ENCODE results near the gene CKM.
"Not testable (repeated sequence)": the region's sequence is repeated elsewhere in the genome, so short reads cannot be mapped to it uniquely, and the experiment has no call there.

Gene CKM

DNA sequence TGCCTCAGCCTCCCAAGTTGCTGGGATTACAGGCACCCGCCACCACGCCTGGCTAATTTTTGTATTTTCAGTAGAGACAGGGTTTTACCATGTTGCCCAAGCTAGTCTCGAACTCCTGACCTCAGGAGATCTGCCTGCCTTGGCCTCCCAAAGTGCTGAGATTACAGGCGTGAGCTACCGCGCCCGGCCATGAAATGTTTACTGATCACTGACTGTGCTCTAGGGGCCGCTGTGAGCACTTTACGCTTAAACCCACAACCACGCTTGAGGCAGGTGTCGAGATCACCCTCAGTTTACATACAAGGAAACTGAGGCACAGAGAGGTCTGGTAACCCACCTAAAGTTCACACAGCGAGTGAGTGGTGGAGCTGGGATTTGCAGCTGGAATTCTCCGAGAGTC lies 52.7 kb downstream of the CKM start:
- H3K4me1 ChIP-seq (ENCODE audit: control insufficient read depth, insufficient read depth, low read length, unreplicated experiment); H3K79me2 ChIP-seq (ENCODE audit: control insufficient read depth, insufficient read depth, low read length, unreplicated experiment); H2AFZ ChIP-seq (ENCODE audit: low read length, unreplicated experiment); H3K36me3 ChIP-seq (ENCODE audit: insufficient read depth, low read length); H3K27ac ChIP-seq (ENCODE audit: low read depth, low read length); H3K4me3 ChIP-seq (ENCODE audit: low read depth, low read length); H3K27me3 ChIP-seq (ENCODE audit: insufficient read depth, low read length): not testable (repeated sequence)

DNA sequence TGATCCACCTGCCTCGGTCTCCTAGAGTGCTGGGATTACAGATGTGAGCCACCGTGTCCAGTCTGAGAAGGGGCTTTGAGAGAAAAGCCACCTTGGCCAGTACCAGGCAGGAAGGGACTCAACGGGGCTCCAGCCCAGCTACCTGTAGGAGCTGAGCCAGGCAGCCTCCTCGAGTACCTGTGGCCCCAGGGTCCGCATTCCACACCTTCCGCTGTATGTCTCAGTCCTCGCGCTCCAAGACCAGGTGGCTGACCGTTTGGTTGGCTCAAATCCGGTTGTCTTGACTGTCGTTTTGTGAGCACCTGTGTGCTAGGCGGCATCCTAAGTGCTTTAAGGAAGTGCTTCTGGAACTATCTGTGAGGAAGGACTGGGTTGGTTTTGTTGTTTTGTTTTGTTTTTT lies 55.4 kb downstream of the CKM start:
- H2AFZ ChIP-seq (ENCODE audit: low read length, unreplicated experiment) = no peak overlapping the region
- H3K27me3 ChIP-seq (ENCODE audit: insufficient read depth, low read length) = no peaks in the 10 kb centered on the region
- H3K4me3 ChIP-seq (ENCODE audit: low read depth, low read length) = no peak overlapping the region
- H3K36me3 ChIP-seq (ENCODE audit: insufficient read depth, low read length) = no peaks in the 10 kb centered on the region
- no peaks in the 10 kb centered on the region for H3K4me1 ChIP-seq (ENCODE audit: control insufficient read depth, insufficient read depth, low read length, unreplicated experiment)
- no peaks in the 10 kb centered on the region for H3K79me2 ChIP-seq (ENCODE audit: control insufficient read depth, insufficient read depth, low read length, unreplicated experiment)
- no peak overlapping the region for H3K27ac ChIP-seq (ENCODE audit: low read depth, low read length)

DNA sequence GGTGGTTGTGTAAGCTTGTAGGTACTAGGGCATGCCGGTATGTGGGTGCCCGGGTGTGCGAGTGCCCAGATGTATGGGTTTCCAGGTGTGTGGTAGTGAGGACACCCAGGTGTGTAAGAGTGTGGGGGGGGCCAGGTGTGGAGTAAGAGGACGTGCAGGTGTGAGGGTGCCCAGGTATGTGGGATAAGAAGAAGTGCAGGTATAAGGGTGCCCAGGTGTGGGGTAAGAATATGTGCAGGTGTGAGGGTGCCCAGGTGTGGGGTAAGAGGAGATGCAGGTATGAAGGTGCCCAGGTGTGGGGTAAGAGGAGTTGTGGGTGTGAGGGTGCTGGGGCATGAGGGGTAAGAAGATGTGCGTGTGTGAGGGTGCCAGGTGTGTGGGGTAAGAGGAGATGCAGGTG lies 57.3 kb downstream of the CKM start:
- Histone ChIP-seq H3K36me3 (ENCODE audit: insufficient read depth, low read length) (no peaks in the 10 kb centered on the region), H3K79me2 (ENCODE audit: control insufficient read depth, insufficient read depth, low read length, unreplicated experiment) (no peaks in the 10 kb centered on the region), H3K27me3 (ENCODE audit: insufficient read depth, low read length) (no peaks in the 10 kb centered on the region), H3K4me3 (ENCODE audit: low read depth, low read length) (no peak overlapping the region), H3K27ac (ENCODE audit: low read depth, low read length) (no peak overlapping the region), H2AFZ (ENCODE audit: low read length, unreplicated experiment) (no peak overlapping the region), H3K4me1 (ENCODE audit: control insufficient read depth, insufficient read depth, low read length, unreplicated experiment) (no peaks in the 10 kb centered on the region)

DNA sequence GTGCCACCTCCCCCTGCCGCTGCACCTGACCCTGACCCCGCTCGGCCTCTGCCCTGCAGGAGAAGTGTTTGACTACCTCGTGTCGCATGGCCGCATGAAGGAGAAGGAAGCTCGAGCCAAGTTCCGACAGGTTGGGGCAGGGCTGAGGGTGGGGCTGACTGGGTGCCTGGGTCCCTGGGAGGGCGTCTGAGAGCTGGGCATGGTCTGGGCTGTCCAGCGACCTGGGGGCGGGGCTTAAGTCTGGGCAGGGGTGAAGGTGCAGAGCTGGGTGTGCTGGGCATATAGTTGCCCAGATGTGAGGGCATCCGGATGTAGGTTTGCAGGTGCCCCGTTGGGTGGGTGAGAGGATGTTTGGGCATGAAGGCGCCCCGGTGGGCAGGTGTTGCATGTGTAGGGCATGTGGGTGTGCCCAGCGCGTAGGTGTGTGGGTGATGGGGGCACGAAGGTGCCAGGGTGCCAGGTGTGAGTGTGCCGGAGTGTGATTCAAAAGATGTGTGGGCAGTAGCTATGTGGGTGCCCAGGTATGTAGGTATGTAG lies 57.8 kb downstream of the CKM start:
- Histone ChIP-seq H3K36me3 (ENCODE audit: insufficient read depth, low read length) (no peaks in the 10 kb centered on the region), H3K27ac (ENCODE audit: low read depth, low read length) (no peak overlapping the region), H3K4me1 (ENCODE audit: control insufficient read depth, insufficient read depth, low read length, unreplicated experiment) (no peaks in the 10 kb centered on the region), H2AFZ (ENCODE audit: low read length, unreplicated experiment) (no peak overlapping the region), H3K4me3 (ENCODE audit: low read depth, low read length) (no peak overlapping the region), H3K79me2 (ENCODE audit: control insufficient read depth, insufficient read depth, low read length, unreplicated experiment) (no peaks in the 10 kb centered on the region), H3K27me3 (ENCODE audit: insufficient read depth, low read length) (no peaks in the 10 kb centered on the region)

DNA sequence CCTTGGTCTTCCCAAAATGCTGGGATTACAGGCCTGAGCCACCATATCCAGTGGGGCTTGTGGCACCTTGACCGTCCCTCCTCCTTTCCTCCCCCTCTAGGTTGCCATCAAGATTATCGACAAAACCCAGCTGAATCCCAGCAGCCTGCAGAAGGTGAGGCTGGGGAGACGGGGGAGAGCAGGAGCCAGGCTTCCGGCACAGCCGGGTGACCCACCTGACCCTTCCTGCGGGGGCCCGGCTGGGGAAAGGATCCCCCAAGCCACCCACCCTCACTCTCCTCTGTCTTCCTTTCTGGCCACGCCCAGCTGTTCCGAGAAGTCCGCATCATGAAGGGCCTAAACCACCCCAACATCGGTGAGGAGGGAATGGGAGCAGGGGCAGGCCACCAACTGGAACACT lies 59.7 kb downstream of the CKM start:
- Histone ChIP-seq H3K27me3 (ENCODE audit: insufficient read depth, low read length) (no peaks in the 10 kb centered on the region), H3K4me3 (ENCODE audit: low read depth, low read length) (no peak overlapping the region), H3K27ac (ENCODE audit: low read depth, low read length) (no peak overlapping the region), H3K4me1 (ENCODE audit: control insufficient read depth, insufficient read depth, low read length, unreplicated experiment) (no peaks in the 10 kb centered on the region), H2AFZ (ENCODE audit: low read length, unreplicated experiment) (no peak overlapping the region), H3K79me2 (ENCODE audit: control insufficient read depth, insufficient read depth, low read length, unreplicated experiment) (no peaks in the 10 kb centered on the region), H3K36me3 (ENCODE audit: insufficient read depth, low read length) (no peaks in the 10 kb centered on the region)

DNA sequence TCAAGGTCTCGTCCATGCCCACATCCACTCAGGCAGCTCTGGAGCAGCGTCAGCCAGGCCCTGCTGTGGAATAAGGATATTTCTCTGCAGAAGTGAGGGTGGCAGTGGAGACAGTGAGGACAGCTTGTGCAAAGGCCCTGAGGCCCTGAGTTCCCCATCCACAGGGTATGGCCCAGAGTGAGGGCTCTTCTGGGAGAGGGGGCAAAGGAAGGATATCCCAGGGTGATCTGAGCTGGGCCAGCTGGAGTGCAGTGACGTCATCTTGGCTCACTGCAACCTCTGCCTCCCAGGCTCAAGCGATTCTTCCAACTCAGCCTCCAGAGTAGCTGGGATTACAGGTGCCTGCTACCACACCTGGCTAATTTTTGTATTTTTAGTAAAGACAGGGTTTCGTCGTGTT lies 60.1 kb downstream of the CKM start:
- no peak overlapping the region for H3K27ac ChIP-seq (ENCODE audit: low read depth, low read length)
- no peaks in the 10 kb centered on the region for H3K36me3 ChIP-seq (ENCODE audit: insufficient read depth, low read length)
- H3K79me2 ChIP-seq (ENCODE audit: control insufficient read depth, insufficient read depth, low read length, unreplicated experiment) = no peaks in the 10 kb centered on the region
- no peaks in the 10 kb centered on the region for H3K27me3 ChIP-seq (ENCODE audit: insufficient read depth, low read length)
- H3K4me1 ChIP-seq (ENCODE audit: control insufficient read depth, insufficient read depth, low read length, unreplicated experiment) = no peaks in the 10 kb centered on the region
- H2AFZ ChIP-seq (ENCODE audit: low read length, unreplicated experiment) = no peak overlapping the region
- H3K4me3 ChIP-seq (ENCODE audit: low read depth, low read length) = no peak overlapping the region

DNA sequence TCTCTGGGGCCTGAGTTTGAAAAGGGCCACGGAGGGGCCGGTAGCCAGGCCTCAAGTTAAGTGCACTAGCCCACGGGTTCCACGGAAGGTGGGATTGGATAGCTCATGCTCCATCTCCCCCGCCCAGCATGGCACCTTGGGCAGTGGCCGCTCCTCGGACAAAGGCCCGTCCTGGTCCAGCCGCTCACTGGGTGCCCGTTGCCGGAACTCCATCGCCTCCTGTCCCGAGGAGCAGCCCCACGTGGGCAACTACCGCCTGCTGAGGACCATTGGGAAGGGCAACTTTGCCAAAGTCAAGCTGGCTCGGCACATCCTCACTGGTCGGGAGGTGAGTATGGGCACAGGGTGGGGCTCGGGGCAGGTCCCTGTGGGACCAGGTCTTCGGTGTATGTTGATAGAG lies 63.8 kb downstream of the CKM start:
- no peaks in the 10 kb centered on the region for H3K27me3 ChIP-seq (ENCODE audit: insufficient read depth, low read length)
- H3K36me3 ChIP-seq (ENCODE audit: insufficient read depth, low read length) = no peaks in the 10 kb centered on the region
- H2AFZ ChIP-seq (ENCODE audit: low read length, unreplicated experiment) = no peak overlapping the region
- no peak overlapping the region for H3K4me3 ChIP-seq (ENCODE audit: low read depth, low read length)
- peaks cover 7% of the 10 kb centered on the region for H3K79me2 ChIP-seq (ENCODE audit: control insufficient read depth, insufficient read depth, low read length, unreplicated experiment)
- H3K4me1 ChIP-seq (ENCODE audit: control insufficient read depth, insufficient read depth, low read length, unreplicated experiment) = no peaks in the 10 kb centered on the region
- no peak overlapping the region for H3K27ac ChIP-seq (ENCODE audit: low read depth, low read length)

DNA sequence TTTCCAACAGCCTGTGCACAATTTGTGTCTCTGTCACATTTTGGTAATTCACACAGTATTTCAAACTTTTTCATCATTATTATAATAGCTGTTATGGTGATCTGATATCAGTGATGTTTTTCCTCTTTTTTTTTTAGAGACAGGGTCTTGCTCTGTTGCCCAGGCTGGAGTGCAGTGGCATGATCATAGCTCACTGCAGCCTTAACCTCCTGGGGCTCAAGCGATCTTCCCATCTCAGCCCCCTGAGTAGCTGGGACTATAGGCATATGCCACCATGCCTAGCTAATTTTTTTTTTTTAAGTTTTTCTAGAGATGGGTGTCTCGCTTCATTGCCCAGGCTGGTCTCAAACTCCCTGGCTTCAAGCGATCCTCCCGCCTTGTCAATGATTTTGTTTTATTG lies 65.8 kb downstream of the CKM start:
- Histone ChIP-seq H2AFZ (ENCODE audit: low read length, unreplicated experiment) (no peak overlapping the region), H3K79me2 (ENCODE audit: control insufficient read depth, insufficient read depth, low read length, unreplicated experiment) (peaks cover 27% of the 10 kb centered on the region), H3K36me3 (ENCODE audit: insufficient read depth, low read length) (no peaks in the 10 kb centered on the region), H3K27me3 (ENCODE audit: insufficient read depth, low read length) (no peaks in the 10 kb centered on the region), H3K4me3 (ENCODE audit: low read depth, low read length) (no peak overlapping the region), H3K4me1 (ENCODE audit: control insufficient read depth, insufficient read depth, low read length, unreplicated experiment) (peaks cover 9% of the 10 kb centered on the region), H3K27ac (ENCODE audit: low read depth, low read length) (no peak overlapping the region)

Measured in ACC112 (cell line).